ENCODE measurements around the gene UBE2G1.
A peak's percentile ranks its signal among the peaks of the same experiment; 100 is the strongest.
"Not testable (repeated sequence)": the region's sequence is repeated elsewhere in the genome, so short reads cannot be mapped to it uniquely, and the experiment has no call there.

UBE2G1 gene

GRCh38 chr17:4301066-4301465 lies 65.4 kb downstream of the UBE2G1 start:
- no peak for DNase-seq (ENCODE audit: low spot score)

- no peak for DNase-seq (ENCODE audit: low spot score)
Observed at GRCh38 chr17:4297351-4297750, 69.1 kb downstream of the UBE2G1 start.

GRCh38 chr17:4295686-4296085 lies 70.8 kb downstream of the UBE2G1 start:
- DNase-seq (ENCODE audit: low spot score), result no peak

- DNase-seq (ENCODE audit: low spot score), result no peak
Observed at GRCh38 chr17:4293572-4293971, 72.9 kb downstream of the UBE2G1 start.

- no peak for DNase-seq (ENCODE audit: low spot score)
Observed at GRCh38 chr17:4287710-4288109, 78.8 kb downstream of the UBE2G1 start.

- no peak for DNase-seq (ENCODE audit: low spot score)
Observed at GRCh38 chr17:4276514-4276913, 90.0 kb downstream of the UBE2G1 start.

GRCh38 chr17:4272972-4273368 lies 93.5 kb downstream of the UBE2G1 start:
- DNase-seq (ENCODE audit: low spot score), result no peak

- no peak for DNase-seq (ENCODE audit: low spot score)
Observed at GRCh38 chr17:4272213-4272971, 94.1 kb downstream of the UBE2G1 start.

- DNase-seq (ENCODE audit: low spot score), result no peak
Observed at GRCh38 chr17:4270736-4271135, 95.7 kb downstream of the UBE2G1 start.

GRCh38 chr17:4269915-4270314 lies 96.6 kb downstream of the UBE2G1 start:
- DNase-seq (ENCODE audit: low spot score), result no peak

- DNase-seq (ENCODE audit: low spot score), result no peak
Observed at GRCh38 chr17:4267402-4267801, 99.1 kb downstream of the UBE2G1 start.

GRCh38 chr17:4266550-4266949 lies 99.9 kb downstream of the UBE2G1 start:
- DNase-seq (ENCODE audit: low spot score), result no peak

GRCh38 chr17:4263282-4264215 lies 102.9 kb downstream of the UBE2G1 start, which contains the start of gene ANKFY1:
ANKFY1 (minus strand) TSS chr17:4263979; CDS start chr17:4263941, 38 bp downstream.
- peak; percentile 98 for DNase-seq (ENCODE audit: low spot score)

GRCh38 chr17:4262703-4263102 lies 103.8 kb downstream of the UBE2G1 start:
- no peak for DNase-seq (ENCODE audit: low spot score)

GRCh38 chr17:4261452-4261851 lies 105.0 kb downstream of the UBE2G1 start:
- no peak for DNase-seq (ENCODE audit: low spot score)

- DNase-seq (ENCODE audit: low spot score), result no peak
Observed at GRCh38 chr17:4258867-4259266, 107.6 kb downstream of the UBE2G1 start.

- peak; percentile 38 for DNase-seq (ENCODE audit: low spot score)
Observed at GRCh38 chr17:4256952-4257351, 109.5 kb downstream of the UBE2G1 start.

- not testable (repeated sequence) for DNase-seq (ENCODE audit: low spot score)
Observed at GRCh38 chr17:4255271-4255670, 111.2 kb downstream of the UBE2G1 start.

GRCh38 chr17:4250887-4251286 lies 115.6 kb downstream of the UBE2G1 start:
- DNase-seq (ENCODE audit: low spot score), result no peak

GRCh38 chr17:4249452-4250029 lies 116.9 kb downstream of the UBE2G1 start:
- DNase-seq (ENCODE audit: low spot score), result no peak

- DNase-seq (ENCODE audit: low spot score), result no peak
Observed at GRCh38 chr17:4248504-4249277, 117.8 kb downstream of the UBE2G1 start.

GRCh38 chr17:4247971-4248388 lies 118.5 kb downstream of the UBE2G1 start:
- DNase-seq (ENCODE audit: low spot score), result no peak

Measured in activated CD4-positive, alpha-beta T cell treated with anti-CD3 and anti-CD28 coated beads, Interleukin-2, Interleukin-4, amounts not matched to agents 100 ng/mL and 50 ng/mL, durations not matched to agents 16 hours and 8 hours (primary cell).